Hepatocyte (in vitro differentiated cells): Measurements from ENCODE around the gene MED8. TPM values are rescaled to one million over a fixed set of nuclear protein-coding genes. Genes with fewer than 3 reads are reported as not detected.

Experiments
- DNase-seq: peaks from one replicate; pipeline ENCODE4 v3.0.0-alpha.2; 2016; ENCODE audit warnings: low spot score
- H2AFZ ChIP-seq: fragments of 200-600 bp; sonication (generic); 2 replicates; pipeline ENCODE4 v1.6.0; 2016; ENCODE audit warnings: antibody characterized with exemption, mild to moderate bottlenecking
- H3K27ac ChIP-seq: fragments of 200-600 bp; sonication (generic); 2 replicates; pipeline ENCODE4 v1.5.1; 2016; ENCODE audit warnings: mild to moderate bottlenecking
- H3K27me3 ChIP-seq: fragments of 200-600 bp; sonication (generic); 2 replicates; pipeline ENCODE4 v1.6.1; 2016
- H3K36me3 ChIP-seq: fragments of 200-600 bp; sonication (generic); replicated peaks from 2 replicates; pipeline ENCODE4 v1.5.1; 2016; ENCODE audit warnings: low read depth; ENCODE audit not compliant: insufficient read depth
- H3K4me1 ChIP-seq: fragments of 200-600 bp; sonication (generic); 2 replicates; pipeline ENCODE4 v1.5.1; 2016; ENCODE audit warnings: mild to moderate bottlenecking, moderate library complexity; ENCODE audit not compliant: insufficient read depth
- H3K4me2 ChIP-seq: fragments of 200-600 bp; sonication (generic); 2 replicates; pipeline ENCODE4 v1.6.0; 2016
- H3K4me3 ChIP-seq: fragments of 200-600 bp; sonication (generic); 2 replicates; pipeline ENCODE4 v1.5.1; 2016; ENCODE audit warnings: mild to moderate bottlenecking
- H3K79me2 ChIP-seq: fragments of 200-600 bp; sonication (generic); 2 replicates; pipeline ENCODE4 v1.6.0; 2017; ENCODE audit warnings: mild to moderate bottlenecking
- H3K9me2 ChIP-seq: fragments of 200-600 bp; sonication (generic); replicated peaks from 2 replicates; pipeline ENCODE4 v1.6.0; 2017; ENCODE audit warnings: mild to moderate bottlenecking; ENCODE audit not compliant: insufficient read depth
- H3K9me3 ChIP-seq: fragments of 200-600 bp; sonication (generic); 2 replicates; pipeline ENCODE4 v1.5.1; 2016; ENCODE audit warnings: low read depth, mild to moderate bottlenecking
- H4K20me1 ChIP-seq: fragments of 200-600 bp; sonication (generic); 2 replicates; pipeline ENCODE4 v1.6.0; 2016; ENCODE audit warnings: mild to moderate bottlenecking; ENCODE audit not compliant: insufficient read depth, poor library complexity, severe bottlenecking
- CTCF ChIP-seq: fragments of 200-600 bp; sonication (generic); IDR thresholded peaks from 2 replicates; pipeline ENCODE4 v1.5.1; 2016; ENCODE audit warnings: antibody characterized with exemption, mild to moderate bottlenecking; ENCODE audit not compliant: poor library complexity
- EZH2 ChIP-seq: fragments of 200-600 bp; sonication (generic); IDR thresholded peaks from 2 replicates; pipeline ENCODE4 v1.6.1; 2016; ENCODE audit warnings: antibody characterized with exemption, mild to moderate bottlenecking, borderline replicate concordance
- EZH2phosphoT487 ChIP-seq: fragments of 200-600 bp; sonication (generic); IDR thresholded peaks from one replicate; pipeline ENCODE4 v1.6.1; 2018; ENCODE audit warnings: antibody characterized with exemption, mild to moderate bottlenecking, low read depth, moderate library complexity; ENCODE audit not compliant: unreplicated experiment, severe bottlenecking
- WGBS: methylation state at CpG from one replicate; pipeline ENCODE4 v1.1.6; 2016; ENCODE audit warnings: low lambda C conversion rate; ENCODE audit errors: missing lambda C conversion rate; 5-methylcytosine and 5-hydroxymethylcytosine counted together
- polyA plus RNA-seq: library from polyadenylated mRNA; unstranded; fragments of >200 nt; fragmentation: Nextera tagmentation; extraction: Ambion mirVana; gene quantifications from 2 replicates; pipeline ENCODE4 v1.2.1, GENCODE V29; 2016
- total RNA-seq: library from RNA; depleted of rRNA; stranded (reverse); fragments of >200 nt; gene quantifications from 2 replicates; pipeline ENCODE4 v1.2.3, GENCODE V29; 2014

The MED8 gene
- total and polyA plus RNA-seq, 2 experiments from 2014 or later, result 58.6 to 68.3 TPM

GRCh38 chr1:43354936-43355335 is 34.7 kb downstream of the MED8 start:
- WGBS, result 100% methylated on average over 2 of the region's 2 CpGs

GRCh38 chr1:43354471-43354870 is 35.1 kb downstream of the MED8 start:
- WGBS, result 83% methylated on average over 2 of the region's 2 CpGs

More at GRCh38 chr1:43354936-43355335, 34.7 kb downstream of the MED8 start:
- Histone ChIP-seq H3K27ac (no peak overlapping the region), H4K20me1 (no peaks in the 10 kb centered on the region), H3K79me2 (no peaks in the 10 kb centered on the region), H3K36me3 (no peaks in the 10 kb centered on the region), H3K4me2 (no peak overlapping the region), H3K9me3 (no peaks in the 10 kb centered on the region), H3K4me1 (peaks cover 5% of the 10 kb centered on the region), H3K4me3 (no peak overlapping the region), H2AFZ (no peak overlapping the region), H3K27me3 (no peaks in the 10 kb centered on the region), H3K9me2 (no peaks in the 10 kb centered on the region)
- TF ChIP-seq CTCF, result no peak
- TF ChIP-seq EZH2, result no peak
- TF ChIP-seq EZH2phosphoT487, result no peak
- no peak for DNase-seq

GRCh38 chr1:43352881-43353280 is 36.7 kb downstream of the MED8 start:
- Histone ChIP-seq H3K4me2 (no peak overlapping the region), H3K4me1 (peaks cover 17% of the 10 kb centered on the region), H3K27me3 (no peaks in the 10 kb centered on the region), H3K4me3 (no peak overlapping the region), H3K9me2 (no peaks in the 10 kb centered on the region), H3K9me3 (no peaks in the 10 kb centered on the region), H3K36me3 (no peaks in the 10 kb centered on the region), H4K20me1 (no peaks in the 10 kb centered on the region), H3K79me2 (no peaks in the 10 kb centered on the region), H3K27ac (no peak overlapping the region), H2AFZ (no peak overlapping the region)
- 52% methylated on average over 3 of the region's 3 CpGs for WGBS
- TF ChIP-seq EZH2 (no peak), CTCF (no peak), EZH2phosphoT487 (no peak)
- no peak for DNase-seq

More at GRCh38 chr1:43354471-43354870, 35.1 kb downstream of the MED8 start:
- no peak overlapping the region for H3K27ac ChIP-seq
- H3K4me3 ChIP-seq, result no peak overlapping the region
- no peaks in the 10 kb centered on the region for H3K9me3 ChIP-seq
- DNase-seq, result no peak
- no peaks in the 10 kb centered on the region for H3K9me2 ChIP-seq
- TF ChIP-seq CTCF (no peak), EZH2phosphoT487 (no peak), EZH2 (no peak)
- H3K36me3 ChIP-seq, result no peaks in the 10 kb centered on the region
- H3K79me2 ChIP-seq, result no peaks in the 10 kb centered on the region
- no peaks in the 10 kb centered on the region for H3K27me3 ChIP-seq
- H2AFZ ChIP-seq, result no peak overlapping the region
- H3K4me1 ChIP-seq, result peaks cover 9% of the 10 kb centered on the region
- no peaks in the 10 kb centered on the region for H4K20me1 ChIP-seq
- H3K4me2 ChIP-seq, result no peak overlapping the region

GRCh38 chr1:43352351-43352705 is 37.3 kb downstream of the MED8 start:
- Histone ChIP-seq H3K27ac (no peak overlapping the region), H2AFZ (no peak overlapping the region), H3K9me3 (no peaks in the 10 kb centered on the region), H3K9me2 (no peaks in the 10 kb centered on the region), H3K27me3 (no peaks in the 10 kb centered on the region), H4K20me1 (no peaks in the 10 kb centered on the region), H3K4me1 (peaks cover 17% of the 10 kb centered on the region), H3K79me2 (no peaks in the 10 kb centered on the region), H3K4me2 (no peak overlapping the region), H3K36me3 (no peaks in the 10 kb centered on the region), H3K4me3 (no peak overlapping the region)
- 93% methylated on average over 2 of the region's 2 CpGs for WGBS
- no peak for TF ChIP-seq CTCF
- no peak for TF ChIP-seq EZH2phosphoT487
- TF ChIP-seq EZH2, result no peak
- DNase-seq, result no peak
